HepG2 (cell line): ENCODE data around the gene CYP11A1. TPM values are rescaled to one million over a fixed set of nuclear protein-coding genes. Genes with fewer than 3 reads are reported as not detected.

ENCODE experiments used
- ATAD3A ChIP-seq: sonication (generic); formaldehyde crosslinking; IDR thresholded peaks from 2 replicates; pipeline ENCODE4 v1.4.0; 2020; ENCODE audit warnings: missing genetic modification reagents
- CAMTA2 ChIP-seq: sonication (generic); formaldehyde crosslinking; IDR thresholded peaks from 2 replicates; pipeline ENCODE4 v1.4.0; 2020; ENCODE audit warnings: mild to moderate bottlenecking, missing genetic modification reagents, borderline replicate concordance
- HNRNPK ChIP-seq: fragments of 200-400 bp; formaldehyde crosslinking; IDR thresholded peaks from 2 replicates; pipeline ENCODE4 v1.6.1; 2018; ENCODE audit warnings: low read length, low read depth, moderate library complexity, mild to moderate bottlenecking; ENCODE audit not compliant: poor library complexity, severe bottlenecking
- KDM2A ChIP-seq: sonication (generic); formaldehyde crosslinking; IDR thresholded peaks from 2 replicates; pipeline ENCODE4 v1.4.0; 2020; ENCODE audit warnings: low read depth, missing genetic modification reagents, borderline replicate concordance
- MAFG ChIP-seq: sonication (generic); formaldehyde crosslinking; IDR thresholded peaks from 2 replicates; pipeline ENCODE4 v1.5.1; 2020; ENCODE audit warnings: mild to moderate bottlenecking, missing genetic modification reagents
- NAIF1 ChIP-seq: sonication (generic); formaldehyde crosslinking; IDR thresholded peaks from 2 replicates; pipeline ENCODE4 v1.5.0; 2020; ENCODE audit warnings: mild to moderate bottlenecking, missing genetic modification reagents, borderline replicate concordance
- PAWR ChIP-seq: sonication (generic); formaldehyde crosslinking; IDR thresholded peaks from 2 replicates; pipeline ENCODE4 v1.4.0; 2020; ENCODE audit warnings: missing genetic modification reagents, mild to moderate bottlenecking, borderline replicate concordance
- SUZ12 ChIP-seq: fragments of 150-350 bp; IDR thresholded peaks from 2 replicates; pipeline ENCODE4 v1.6.1; 2014; ENCODE audit warnings: low read depth, low read length
- U2AF2 ChIP-seq: fragments of 200-400 bp; formaldehyde crosslinking; IDR thresholded peaks from 2 replicates; pipeline ENCODE4 v1.6.1; 2017; ENCODE audit warnings: low read depth, mild to moderate bottlenecking, low read length
- ZFP36L1 ChIP-seq: sonication (generic); formaldehyde crosslinking; IDR thresholded peaks from 2 replicates; pipeline ENCODE4 v1.8.0; 2022; ENCODE audit warnings: mild to moderate bottlenecking, missing genetic modification reagents, moderate library complexity
- ZNF3 ChIP-seq: IDR thresholded peaks from 2 replicates; pipeline ENCODE4 v1.7.0; 2017; ENCODE audit warnings: inconsistent platforms
- ZNF543 ChIP-seq: sonication (generic); formaldehyde crosslinking; IDR thresholded peaks from 2 replicates; pipeline ENCODE4 v1.4.0; 2020; ENCODE audit warnings: mild to moderate bottlenecking, missing genetic modification reagents
- ZNF557 ChIP-seq: sonication (generic); formaldehyde crosslinking; IDR thresholded peaks from 2 replicates; pipeline ENCODE4 v1.4.0; 2020; ENCODE audit warnings: missing genetic modification reagents
- ZNF768 ChIP-seq: sonication (generic); formaldehyde crosslinking; IDR thresholded peaks from 2 replicates; pipeline ENCODE4 v1.4.0; 2020; ENCODE audit warnings: missing genetic modification reagents
- polyA plus RNA-seq, 8 experiments: library from polyadenylated mRNA; depleted of rRNA in 3 of 8; stranded (reverse) in 7 of 8; unstranded in 1 of 8; fragments of >200 nt; fragmentation: Illumina TruSeq in 4 of 8; extraction: Trizol in 4 of 8; gene quantifications; 2 replicates each; pipeline versions ENCODE4 v1.2.1 to v1.2.3, GENCODE V29; 2011 to 2016; ENCODE audit warnings: low read depth in 4 of 8, missing spikeins in 1 of 8, mixed read lengths in 1 of 8; ENCODE audit not compliant: insufficient read depth in 1 of 8
- total RNA-seq, 5 experiments: library from RNA; depleted of rRNA; stranded (reverse); fragments of >200 nt; fragmentation: Illumina TruSeq; extraction: Trizol; gene quantifications; 2 replicates each; pipeline ENCODE4 v1.2.3, GENCODE V29; 2016; ENCODE audit warnings: low read depth in 1 of 5
- TF ChIP-seq, protein P1 (sequence below): IDR thresholded peaks from 2 replicates; pipeline ENCODE4 v1.6.1; 2016; ENCODE audit warnings: low read depth, missing genetic modification reagents, missing compliant biosample characterization
- TF ChIP-seq, protein P2 (sequence below): sonication (generic); formaldehyde crosslinking; IDR thresholded peaks from 2 replicates; pipeline ENCODE4 v1.4.0; 2020; ENCODE audit warnings: missing genetic modification reagents
- TF ChIP-seq, protein P3 (sequence below): sonication (generic); formaldehyde crosslinking; IDR thresholded peaks from 2 replicates; pipeline ENCODE4 v1.5.1; 2020; ENCODE audit warnings: mild to moderate bottlenecking, missing genetic modification reagents, moderate library complexity
- TF ChIP-seq, protein P4 (sequence below): sonication (generic); formaldehyde crosslinking; IDR thresholded peaks from 2 replicates; pipeline ENCODE4 v1.5.0; 2020; ENCODE audit warnings: missing genetic modification reagents

Gene CYP11A1
- total and polyA plus RNA-seq, 2 of the 13 experiments (the other 11 are each of a cell fraction or from before 2014, with no cell fraction given), result 0.66 to 0.92 TPM

DNA sequence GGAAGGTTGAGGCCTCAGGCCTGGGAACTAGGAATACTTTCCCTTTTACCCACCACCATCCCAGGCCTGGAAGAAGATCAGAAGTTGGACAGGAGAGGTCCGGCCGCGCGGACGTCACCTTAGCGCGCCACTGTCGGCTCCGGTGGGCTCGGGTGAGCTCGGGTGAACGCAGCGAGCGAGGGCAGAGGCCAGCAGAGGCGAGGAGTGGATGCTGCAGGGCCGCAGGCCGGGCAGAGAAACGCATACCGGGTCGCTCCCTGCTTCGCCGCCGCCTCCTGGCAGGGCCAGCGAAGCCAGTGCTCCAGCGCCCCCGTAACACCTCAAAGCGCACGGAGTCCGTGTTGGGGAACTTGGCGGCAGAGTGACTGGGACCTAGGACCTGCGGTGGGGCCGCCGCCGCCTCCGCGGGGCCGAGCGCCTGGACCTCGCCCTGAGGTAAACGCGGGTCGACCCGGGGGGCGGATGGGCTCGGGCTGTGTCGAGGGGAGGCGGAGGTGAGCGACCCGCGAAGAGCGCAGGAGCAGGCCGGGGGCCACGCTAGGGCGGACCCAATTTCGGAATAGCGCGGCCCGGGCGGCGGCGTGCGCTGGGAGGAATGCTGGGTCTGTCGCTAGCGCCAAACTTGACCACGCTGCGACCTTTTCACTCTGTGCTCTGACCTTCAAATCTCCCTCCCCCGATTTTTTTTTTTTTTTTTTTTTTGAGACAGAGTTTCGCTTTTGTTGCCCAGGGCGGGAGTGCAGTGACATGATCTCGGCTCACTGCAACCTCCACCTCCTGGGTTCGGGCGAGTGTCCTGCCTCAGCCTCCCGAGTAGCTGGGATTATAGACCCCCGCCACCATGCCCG lies 1.6 kb downstream of the CYP11A1 start (continued):
- TF ChIP-seq, protein P1, sequence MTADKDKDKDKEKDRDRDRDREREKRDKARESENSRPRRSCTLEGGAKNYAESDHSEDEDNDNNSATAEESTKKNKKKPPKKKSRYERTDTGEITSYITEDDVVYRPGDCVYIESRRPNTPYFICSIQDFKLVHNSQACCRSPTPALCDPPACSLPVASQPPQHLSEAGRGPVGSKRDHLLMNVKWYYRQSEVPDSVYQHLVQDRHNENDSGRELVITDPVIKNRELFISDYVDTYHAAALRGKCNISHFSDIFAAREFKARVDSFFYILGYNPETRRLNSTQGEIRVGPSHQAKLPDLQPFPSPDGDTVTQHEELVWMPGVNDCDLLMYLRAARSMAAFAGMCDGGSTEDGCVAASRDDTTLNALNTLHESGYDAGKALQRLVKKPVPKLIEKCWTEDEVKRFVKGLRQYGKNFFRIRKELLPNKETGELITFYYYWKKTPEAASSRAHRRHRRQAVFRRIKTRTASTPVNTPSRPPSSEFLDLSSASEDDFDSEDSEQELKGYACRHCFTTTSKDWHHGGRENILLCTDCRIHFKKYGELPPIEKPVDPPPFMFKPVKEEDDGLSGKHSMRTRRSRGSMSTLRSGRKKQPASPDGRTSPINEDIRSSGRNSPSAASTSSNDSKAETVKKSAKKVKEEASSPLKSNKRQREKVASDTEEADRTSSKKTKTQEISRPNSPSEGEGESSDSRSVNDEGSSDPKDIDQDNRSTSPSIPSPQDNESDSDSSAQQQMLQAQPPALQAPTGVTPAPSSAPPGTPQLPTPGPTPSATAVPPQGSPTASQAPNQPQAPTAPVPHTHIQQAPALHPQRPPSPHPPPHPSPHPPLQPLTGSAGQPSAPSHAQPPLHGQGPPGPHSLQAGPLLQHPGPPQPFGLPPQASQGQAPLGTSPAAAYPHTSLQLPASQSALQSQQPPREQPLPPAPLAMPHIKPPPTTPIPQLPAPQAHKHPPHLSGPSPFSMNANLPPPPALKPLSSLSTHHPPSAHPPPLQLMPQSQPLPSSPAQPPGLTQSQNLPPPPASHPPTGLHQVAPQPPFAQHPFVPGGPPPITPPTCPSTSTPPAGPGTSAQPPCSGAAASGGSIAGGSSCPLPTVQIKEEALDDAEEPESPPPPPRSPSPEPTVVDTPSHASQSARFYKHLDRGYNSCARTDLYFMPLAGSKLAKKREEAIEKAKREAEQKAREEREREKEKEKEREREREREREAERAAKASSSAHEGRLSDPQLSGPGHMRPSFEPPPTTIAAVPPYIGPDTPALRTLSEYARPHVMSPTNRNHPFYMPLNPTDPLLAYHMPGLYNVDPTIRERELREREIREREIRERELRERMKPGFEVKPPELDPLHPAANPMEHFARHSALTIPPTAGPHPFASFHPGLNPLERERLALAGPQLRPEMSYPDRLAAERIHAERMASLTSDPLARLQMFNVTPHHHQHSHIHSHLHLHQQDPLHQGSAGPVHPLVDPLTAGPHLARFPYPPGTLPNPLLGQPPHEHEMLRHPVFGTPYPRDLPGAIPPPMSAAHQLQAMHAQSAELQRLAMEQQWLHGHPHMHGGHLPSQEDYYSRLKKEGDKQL (CRISPR knock-in tag), result no peak
- peak; percentile 48; the same call in 1 of the 2 replicates for TF ChIP-seq KDM2A (CRISPR knock-in tag)
- TF ChIP-seq SUZ12, result no peak
- TF ChIP-seq ATAD3A (CRISPR knock-in tag), result no peak
- TF ChIP-seq, protein P2, sequence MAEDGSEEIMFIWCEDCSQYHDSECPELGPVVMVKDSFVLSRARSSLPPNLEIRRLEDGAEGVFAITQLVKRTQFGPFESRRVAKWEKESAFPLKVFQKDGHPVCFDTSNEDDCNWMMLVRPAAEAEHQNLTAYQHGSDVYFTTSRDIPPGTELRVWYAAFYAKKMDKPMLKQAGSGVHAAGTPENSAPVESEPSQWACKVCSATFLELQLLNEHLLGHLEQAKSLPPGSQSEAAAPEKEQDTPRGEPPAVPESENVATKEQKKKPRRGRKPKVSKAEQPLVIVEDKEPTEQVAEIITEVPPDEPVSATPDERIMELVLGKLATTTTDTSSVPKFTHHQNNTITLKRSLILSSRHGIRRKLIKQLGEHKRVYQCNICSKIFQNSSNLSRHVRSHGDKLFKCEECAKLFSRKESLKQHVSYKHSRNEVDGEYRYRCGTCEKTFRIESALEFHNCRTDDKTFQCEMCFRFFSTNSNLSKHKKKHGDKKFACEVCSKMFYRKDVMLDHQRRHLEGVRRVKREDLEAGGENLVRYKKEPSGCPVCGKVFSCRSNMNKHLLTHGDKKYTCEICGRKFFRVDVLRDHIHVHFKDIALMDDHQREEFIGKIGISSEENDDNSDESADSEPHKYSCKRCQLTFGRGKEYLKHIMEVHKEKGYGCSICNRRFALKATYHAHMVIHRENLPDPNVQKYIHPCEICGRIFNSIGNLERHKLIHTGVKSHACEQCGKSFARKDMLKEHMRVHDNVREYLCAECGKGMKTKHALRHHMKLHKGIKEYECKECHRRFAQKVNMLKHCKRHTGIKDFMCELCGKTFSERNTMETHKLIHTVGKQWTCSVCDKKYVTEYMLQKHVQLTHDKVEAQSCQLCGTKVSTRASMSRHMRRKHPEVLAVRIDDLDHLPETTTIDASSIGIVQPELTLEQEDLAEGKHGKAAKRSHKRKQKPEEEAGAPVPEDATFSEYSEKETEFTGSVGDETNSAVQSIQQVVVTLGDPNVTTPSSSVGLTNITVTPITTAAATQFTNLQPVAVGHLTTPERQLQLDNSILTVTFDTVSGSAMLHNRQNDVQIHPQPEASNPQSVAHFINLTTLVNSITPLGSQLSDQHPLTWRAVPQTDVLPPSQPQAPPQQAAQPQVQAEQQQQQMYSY (CRISPR knock-in tag), result no peak
- TF ChIP-seq ZFP36L1 (CRISPR knock-in tag), result no peak
- TF ChIP-seq ZNF543 (CRISPR knock-in tag), result no peak
- no peak for TF ChIP-seq MAFG (CRISPR knock-in tag)
- peak; percentile 82 for TF ChIP-seq NAIF1 (CRISPR knock-in tag)
- no peak for TF ChIP-seq ZNF3 (CRISPR knock-in tag)
- no peak for TF ChIP-seq CAMTA2
- TF ChIP-seq, protein P3, sequence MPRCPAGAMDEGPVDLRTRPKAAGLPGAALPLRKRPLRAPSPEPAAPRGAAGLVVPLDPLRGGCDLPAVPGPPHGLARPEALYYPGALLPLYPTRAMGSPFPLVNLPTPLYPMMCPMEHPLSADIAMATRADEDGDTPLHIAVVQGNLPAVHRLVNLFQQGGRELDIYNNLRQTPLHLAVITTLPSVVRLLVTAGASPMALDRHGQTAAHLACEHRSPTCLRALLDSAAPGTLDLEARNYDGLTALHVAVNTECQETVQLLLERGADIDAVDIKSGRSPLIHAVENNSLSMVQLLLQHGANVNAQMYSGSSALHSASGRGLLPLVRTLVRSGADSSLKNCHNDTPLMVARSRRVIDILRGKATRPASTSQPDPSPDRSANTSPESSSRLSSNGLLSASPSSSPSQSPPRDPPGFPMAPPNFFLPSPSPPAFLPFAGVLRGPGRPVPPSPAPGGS (CRISPR knock-in tag), result peak; percentile 73; the same call in 1 of the 2 replicates
- TF ChIP-seq ZNF557 (CRISPR knock-in tag), result no peak
- TF ChIP-seq U2AF2, result no peak
- no peak for TF ChIP-seq HNRNPK
- TF ChIP-seq PAWR, result no peak
- TF ChIP-seq, protein P4, sequence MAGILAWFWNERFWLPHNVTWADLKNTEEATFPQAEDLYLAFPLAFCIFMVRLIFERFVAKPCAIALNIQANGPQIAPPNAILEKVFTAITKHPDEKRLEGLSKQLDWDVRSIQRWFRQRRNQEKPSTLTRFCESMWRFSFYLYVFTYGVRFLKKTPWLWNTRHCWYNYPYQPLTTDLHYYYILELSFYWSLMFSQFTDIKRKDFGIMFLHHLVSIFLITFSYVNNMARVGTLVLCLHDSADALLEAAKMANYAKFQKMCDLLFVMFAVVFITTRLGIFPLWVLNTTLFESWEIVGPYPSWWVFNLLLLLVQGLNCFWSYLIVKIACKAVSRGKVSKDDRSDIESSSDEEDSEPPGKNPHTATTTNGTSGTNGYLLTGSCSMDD (CRISPR knock-in tag), result no peak
- peak; percentile 60 for TF ChIP-seq ZNF768 (CRISPR knock-in tag)
